SK-N-SH (cell line): ENCODE measurements around the gene MAST2. TPM values are rescaled to one million over a fixed set of nuclear protein-coding genes. Genes with fewer than 3 reads are reported as not detected.
A peak's percentile ranks its signal among the peaks of the same experiment; 100 is the strongest.

Experiments
- CTCF ChIA-PET: fragments of 300-600, 350-600 bp; formaldehyde crosslinking; extraction: SDS; loops from one replicate; lab custom pipeline; 2021; lab: Yijun Ruan, JAX
- POLR2A ChIA-PET: fragments of 350-600 bp; sonication (Branson Sonifier 250); formaldehyde crosslinking; extraction: SDS; loops from one replicate; lab custom pipeline; 2020; ENCODE audit warnings: antibody characterized with exemption, inconsistent platforms; lab: Yijun Ruan, JAX
- DNase-seq: peaks from one replicate; pipeline ENCODE4 v3.0.0; 2012
- H2AFZ ChIP-seq: fragments of 200-600 bp; sonication (generic); 2 replicates; pipeline ENCODE4 v1.8.1; 2016; ENCODE audit warnings: antibody characterized with exemption, mild to moderate bottlenecking, low read depth
- H3F3A ChIP-seq: fragments of 200-600 bp; sonication (generic); replicated peaks from 2 replicates; pipeline ENCODE3; 2016; ENCODE audit warnings: antibody characterized with exemption, mild to moderate bottlenecking; ENCODE audit not compliant: insufficient read depth
- H3K27ac ChIP-seq, 2 experiments: fragments of 200-500 bp in 1 of 2; fragments of 200-600 bp in 1 of 2; sonication (Bioruptor generic) in 1 of 2; sonication (generic), shearing (Covaris generic) in 1 of 2; 2 replicates each; pipeline versions ENCODE4 v1.5.1 to v1.6.1; 2014 to 2016; ENCODE audit warnings: low read depth in 2 of 2, inconsistent platforms in 1 of 2, low read length in 1 of 2, mild to moderate bottlenecking in 1 of 2, mixed read lengths in 1 of 2
- H3K27me3 ChIP-seq: fragments of 200-600 bp; sonication (generic), shearing (Covaris generic); 2 replicates; pipeline ENCODE4 v1.6.1; 2016; ENCODE audit warnings: mixed run types; ENCODE audit not compliant: insufficient read depth
- H3K36me3 ChIP-seq, 2 experiments: fragments of 200-500 bp in 1 of 2; fragments of 200-600 bp in 1 of 2; sonication (Bioruptor generic) in 1 of 2; sonication (generic) in 1 of 2; replicated peaks in 1 of 2; 2 replicates each; pipeline versions ENCODE3 to v1.5.1; 2014 to 2016; ENCODE audit warnings: low read length in 1 of 2, mild to moderate bottlenecking in 1 of 2; ENCODE audit not compliant: insufficient read depth in 2 of 2, control insufficient read depth in 1 of 2
- H3K4me1 ChIP-seq, 2 experiments: fragments of 200-500 bp in 1 of 2; fragments of 200-600 bp in 1 of 2; sonication (Bioruptor generic) in 1 of 2; sonication (generic), shearing (Covaris generic) in 1 of 2; 2 replicates each; pipeline versions ENCODE4 v1.5.1 to v1.6.1; 2014 to 2016; ENCODE audit warnings: low read depth in 1 of 2, low read length in 1 of 2, mixed run types in 1 of 2; ENCODE audit not compliant: insufficient read depth in 2 of 2, control insufficient read depth in 1 of 2
- H3K4me2 ChIP-seq: fragments of 200-600 bp; sonication (generic), shearing (Covaris generic); 2 replicates; pipeline ENCODE4 v1.6.1; 2017; ENCODE audit warnings: mixed run types
- H3K4me3 ChIP-seq, 2 experiments: fragments of 200-500 bp in 1 of 2; fragments of 200-600 bp in 1 of 2; sonication (Bioruptor generic) in 1 of 2; sonication (generic), shearing (Covaris generic) in 1 of 2; 2 replicates each; pipeline versions ENCODE4 v1.5.1 to v1.8.1; 2014 to 2016; ENCODE audit warnings: low read depth in 2 of 2, inconsistent platforms in 1 of 2, low read length in 1 of 2, mild to moderate bottlenecking in 1 of 2, mixed read lengths in 1 of 2, moderate library complexity in 1 of 2
- H3K79me2 ChIP-seq: fragments of 200-600 bp; sonication (generic); 2 replicates; pipeline ENCODE4 v1.8.1; 2017; ENCODE audit warnings: mild to moderate bottlenecking; ENCODE audit not compliant: insufficient read depth
- H3K9ac ChIP-seq: fragments of 200-600 bp; sonication (generic); 2 replicates; pipeline ENCODE4 v1.6.1; 2017; ENCODE audit warnings: mixed run types
- H3K9me2 ChIP-seq: fragments of 200-600 bp; sonication (generic); 2 replicates; pipeline ENCODE4 v1.6.1; 2017; ENCODE audit warnings: mixed run types
- H3K9me3 ChIP-seq: fragments of 200-600 bp; sonication (generic); 2 replicates; pipeline ENCODE4 v1.6.1; 2017; ENCODE audit warnings: mixed run types, mild to moderate bottlenecking, moderate library complexity
- H4K20me1 ChIP-seq: fragments of 200-600 bp; sonication (generic); 2 replicates; pipeline ENCODE4 v1.6.1; 2017; ENCODE audit warnings: mild to moderate bottlenecking, mixed run types; ENCODE audit not compliant: insufficient read depth
- EP300 ChIP-seq, 2 experiments: IDR thresholded peaks; 2 replicates each; pipeline versions ENCODE4 v1.4.0 to v1.6.1; 2012; ENCODE audit warnings: borderline replicate concordance in 1 of 2, low read depth in 1 of 2, low read length in 1 of 2
- FOSL2 ChIP-seq: IDR thresholded peaks from 2 replicates; pipeline ENCODE4 v1.4.0; 2012; ENCODE audit warnings: low read depth, mild to moderate bottlenecking, moderate library complexity, borderline replicate concordance
- FOXM1 ChIP-seq: IDR thresholded peaks from 2 replicates; pipeline ENCODE4 v1.4.0; 2012; ENCODE audit warnings: low read depth, mild to moderate bottlenecking
- MAX ChIP-seq: IDR thresholded peaks from 2 replicates; pipeline ENCODE4 v1.4.0; 2012; ENCODE audit warnings: low read depth
- MXI1 ChIP-seq: IDR thresholded peaks from 2 replicates; pipeline ENCODE4 v1.6.1; 2012; ENCODE audit warnings: mild to moderate bottlenecking, low read depth, low read length, improper control_type of control experiment
- NRF1 ChIP-seq: IDR thresholded peaks from 2 replicates; pipeline ENCODE4 v1.6.1; 2012; ENCODE audit warnings: low read depth, mild to moderate bottlenecking, low read length
- PBX3 ChIP-seq: IDR thresholded peaks from 2 replicates; pipeline ENCODE4; 2012
- RAD21 ChIP-seq: IDR thresholded peaks from 2 replicates; pipeline ENCODE4 v1.6.1; 2012; ENCODE audit warnings: mild to moderate bottlenecking, low read length
- TAF1 ChIP-seq: IDR thresholded peaks from 2 replicates; pipeline ENCODE4 v1.6.1; 2012; ENCODE audit warnings: low read depth, mild to moderate bottlenecking, low read length, moderate library complexity, borderline replicate concordance
- TCF12 ChIP-seq: IDR thresholded peaks from 2 replicates; pipeline ENCODE4 v1.4.0; 2012
- WGBS: methylation state at CpG from one replicate; pipeline ENCODE4 v1.1.6; 2017; ENCODE audit warnings: low lambda C conversion rate; 5-methylcytosine and 5-hydroxymethylcytosine counted together
- polyA plus RNA-seq, 3 experiments: library from polyadenylated mRNA; depleted of rRNA; stranded (reverse); fragments of >200 nt; gene quantifications; 2 replicates each; pipeline ENCODE4 v1.2.3, GENCODE V29; 2012

MAST2 gene
- polyA plus RNA-seq, 1 of the 3 experiments (the other 2 are of a cell fraction), result 53.4 TPM

- TF ChIP-seq MAX (peak; percentile 59; the same call in 1 of the 2 replicates), TAF1 (no peak), FOXM1 (no peak), EP300 (IDR thresholded peaks at IDR 0.05; ENCODE audit: borderline replicate concordance in 1 of 2, low read depth in 1 of 2, low read length in 1 of 2) (peak; percentile 11 to 71; a peak in 2 of 4 replicates), MXI1 (peak; percentile 51; the same call in 1 of the 2 replicates), NRF1 (no peak), TCF12 (peak; percentile 88), RAD21 (peak; percentile 9; the same call in 1 of the 2 replicates), FOSL2 (0 out of 2 replicates have a peak, but pooled peaks have one; percentile 35)
Measured at GRCh38 chr1:45913183-45913683, 109.8 kb downstream of the MAST2 start (continued).

GRCh38 chr1:45913731-45914501 lies 110.5 kb downstream of the MAST2 start:
- H3K4me3 ChIP-seq, result no peak overlapping the region
- no peaks in the 10 kb centered on the region for H3F3A ChIP-seq
- no peaks in the 10 kb centered on the region for H3K9me3 ChIP-seq
- DNase-seq, result no peak
- H2AFZ ChIP-seq, result no peak overlapping the region
- no peak overlapping the region for H3K9ac ChIP-seq
- H3K36me3 ChIP-seq, result peaks cover 0 to 2% of the 10 kb centered on the region in 2 experiments
- 77% methylated on average over 4 of the region's 4 CpGs for WGBS
- CTCF ChIA-PET, result interaction anchor here (1.0 to 1.5 kb wide), 5 partner anchors 10 to 310 kb away, joined by 3 to 4 read pairs (median 3); no protein-coding TSS in a partner anchor
- peaks cover 12 to 16% of the 10 kb centered on the region in 2 experiments; a peak in 3 of 4 replicates for H3K4me1 ChIP-seq
- H3K79me2 ChIP-seq, result peaks cover 10% of the 10 kb centered on the region
- no peak overlapping the region; the same call in 1 of the 2 replicates for H3K4me2 ChIP-seq
- no peak for TF ChIP-seq PBX3
- TF ChIP-seq, all 33 proteins: peak for 0
- H4K20me1 ChIP-seq, result no peaks in the 10 kb centered on the region
- H3K27me3 ChIP-seq, result no peaks in the 10 kb centered on the region
- POLR2A ChIA-PET, result no interaction called here
- H3K9me2 ChIP-seq, result no peaks in the 10 kb centered on the region
- peak overlapping the region; percentile 34 to 71; a peak in 3 of 4 replicates for H3K27ac ChIP-seq

GRCh38 chr1:45914836-45915235 lies 111.4 kb downstream of the MAST2 start:
- Histone ChIP-seq H3K27ac (no peak overlapping the region), H3K9ac (no peak overlapping the region), H4K20me1 (no peaks in the 10 kb centered on the region), H3K9me3 (no peaks in the 10 kb centered on the region), H2AFZ (no peak overlapping the region), H3K4me1 (peaks cover 12 to 16% of the 10 kb centered on the region in 2 experiments; a peak in 3 of 4 replicates), H3F3A (no peaks in the 10 kb centered on the region), H3K79me2 (peaks cover 12% of the 10 kb centered on the region), H3K36me3 (peaks cover 0 to 3% of the 10 kb centered on the region in 2 experiments), H3K4me3 (no peak overlapping the region), H3K4me2 (no peak overlapping the region), H3K9me2 (no peaks in the 10 kb centered on the region), H3K27me3 (no peaks in the 10 kb centered on the region)
- no peak for TF ChIP-seq TCF12
- TF ChIP-seq MAX, result no peak
- CTCF ChIA-PET, result interaction anchor here (1.1 kb wide), 1 partner anchor 309 kb away, joined by 4 read pairs; no protein-coding TSS in a partner anchor
- DNase-seq, result no peak
- POLR2A ChIA-PET, result no interaction called here
- WGBS, result 93% methylated on average over 1 of the region's 1 CpG
